DMS153 (cell line): ENCODE measurements around the gene EIF4A2.
A peak's percentile ranks its signal among the peaks of the same experiment; 100 is the strongest.

Source experiments
- DNase-seq: peaks from one replicate; lab custom pipeline; 2025; lab: John Stamatoyannopoulos, UW

EIF4A2 gene

DNA sequence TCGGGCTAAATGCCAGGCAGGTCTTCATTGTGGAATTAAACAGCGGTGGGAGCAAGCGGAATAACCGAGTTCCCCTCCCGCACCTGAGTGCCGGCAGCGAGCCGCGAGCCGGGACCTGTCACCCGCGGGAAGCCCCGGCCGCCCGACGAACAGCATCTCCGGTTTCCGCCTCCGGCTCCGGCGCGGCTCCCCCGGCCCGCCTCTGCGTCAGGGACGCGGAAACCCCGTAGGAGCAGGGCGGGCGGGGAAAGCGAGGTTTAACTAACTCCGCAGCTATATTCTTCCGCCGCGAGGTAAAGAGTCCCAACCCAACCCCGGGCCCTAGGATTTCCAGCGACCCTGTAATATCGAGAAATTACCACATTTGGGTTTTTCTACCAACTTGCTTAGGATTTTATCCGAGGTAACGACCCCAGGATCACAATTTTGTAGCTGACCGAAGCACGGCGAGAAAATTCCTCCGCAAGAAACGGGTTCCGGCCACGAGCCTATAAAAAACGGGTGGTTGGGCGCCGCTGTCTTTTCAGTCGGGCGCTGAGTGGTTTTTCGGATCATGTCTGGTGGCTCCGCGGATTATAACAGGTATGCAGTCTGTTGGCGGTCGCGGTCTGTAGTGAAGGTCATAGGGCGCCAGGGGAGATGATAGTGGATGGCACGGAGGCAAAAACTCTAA is at the start of gene EIF4A2:
TSS of gene EIF4A2 (plus strand) at position 520 of the 673 bp plus-strand sequence. CDS start at position 554, 34 bp downstream.
- DNase-seq, result peak; percentile 68

DNA sequence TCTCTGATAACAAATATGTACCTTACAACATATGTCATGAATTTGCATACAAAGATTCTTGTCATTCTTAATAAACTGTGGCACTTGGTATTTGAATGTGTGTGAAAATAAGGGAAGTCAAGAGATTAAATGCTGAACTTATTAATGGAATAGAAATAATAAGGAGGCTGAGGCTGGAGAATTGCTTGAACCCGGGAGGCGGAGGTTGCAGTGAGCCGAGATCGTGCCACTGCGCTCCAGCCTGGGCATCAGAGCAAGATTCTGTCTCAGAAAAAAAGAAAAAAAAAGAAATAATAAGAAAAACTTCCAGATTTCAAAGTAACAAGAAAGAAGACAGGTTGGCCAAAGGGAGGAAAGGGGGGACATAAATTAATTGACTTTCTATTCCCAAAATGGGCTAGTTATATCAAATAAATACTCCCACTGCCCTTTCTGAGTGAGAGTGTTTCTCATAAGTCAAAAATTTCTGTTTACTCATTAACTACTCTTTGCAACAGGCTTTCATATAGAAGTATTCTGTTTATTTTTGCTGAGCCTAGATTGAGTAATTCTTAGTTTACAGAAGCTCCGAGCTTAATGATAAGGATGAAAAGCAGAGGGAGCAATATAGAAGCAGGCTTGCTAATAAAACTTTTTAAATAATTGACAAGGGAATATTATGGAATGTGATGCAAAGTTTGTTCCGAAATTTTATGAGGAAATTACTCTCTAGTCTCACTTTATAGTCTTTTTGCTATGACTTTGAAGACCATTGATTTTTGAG is 40.6 kb upstream of the EIF4A2 start:
- no peak for DNase-seq

GRCh38 chr3:186743666-186744065 is 39.7 kb upstream of the EIF4A2 start:
- DNase-seq, result no peak

DNA sequence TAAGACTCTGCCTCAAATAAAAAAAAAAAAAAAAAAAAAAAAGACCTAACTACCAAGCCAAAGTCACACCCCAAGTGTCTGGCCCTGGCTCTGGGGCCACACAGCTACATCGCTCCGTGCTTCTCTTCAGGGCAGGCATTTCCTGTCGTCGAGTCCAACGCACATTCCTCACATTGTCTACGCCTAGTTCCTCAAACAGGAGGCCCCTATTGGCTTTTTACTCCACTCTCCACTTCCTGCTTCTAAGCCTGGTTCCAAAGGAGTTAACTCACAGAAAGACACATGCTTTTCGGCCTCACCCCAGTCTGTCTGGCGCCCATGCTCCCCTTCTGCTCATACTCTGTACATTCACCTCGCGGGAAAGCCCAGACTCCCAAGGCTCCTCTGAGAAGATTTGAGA is 37.4 kb upstream of the EIF4A2 start:
- peak; percentile 13 for DNase-seq

GRCh38 chr3:186750316-186750715 is 33.1 kb upstream of the EIF4A2 start:
- no peak for DNase-seq

GRCh38 chr3:186751480-186751879 is 31.9 kb upstream of the EIF4A2 start:
- DNase-seq, result no peak

- no peak for DNase-seq
These were observed 29.4 kb upstream of the EIF4A2 start for GRCh38 chr3:186754006-186754405.

GRCh38 chr3:186754871-186755270 is 28.5 kb upstream of the EIF4A2 start:
- DNase-seq, result no peak

DNA sequence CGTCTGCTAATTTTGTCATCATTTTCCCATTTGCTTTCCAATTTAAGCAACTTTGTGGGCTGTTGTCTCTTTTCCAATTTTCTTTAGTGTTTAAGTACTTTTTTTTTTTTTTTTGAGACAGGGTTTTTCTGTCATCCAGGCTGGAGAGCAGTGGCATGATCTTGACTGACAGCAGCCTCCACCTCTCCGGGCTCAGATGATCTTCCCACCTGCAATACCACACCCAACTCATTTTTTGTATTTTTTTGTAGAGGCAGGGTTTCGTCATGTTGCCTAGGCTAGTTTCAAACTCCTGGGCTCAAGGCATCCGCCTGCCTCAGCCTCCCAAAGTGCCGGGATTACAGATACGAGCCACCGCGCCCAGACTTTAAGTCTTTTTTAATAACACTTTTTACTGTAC is 26.2 kb upstream of the EIF4A2 start:
- no peak for DNase-seq

DNA sequence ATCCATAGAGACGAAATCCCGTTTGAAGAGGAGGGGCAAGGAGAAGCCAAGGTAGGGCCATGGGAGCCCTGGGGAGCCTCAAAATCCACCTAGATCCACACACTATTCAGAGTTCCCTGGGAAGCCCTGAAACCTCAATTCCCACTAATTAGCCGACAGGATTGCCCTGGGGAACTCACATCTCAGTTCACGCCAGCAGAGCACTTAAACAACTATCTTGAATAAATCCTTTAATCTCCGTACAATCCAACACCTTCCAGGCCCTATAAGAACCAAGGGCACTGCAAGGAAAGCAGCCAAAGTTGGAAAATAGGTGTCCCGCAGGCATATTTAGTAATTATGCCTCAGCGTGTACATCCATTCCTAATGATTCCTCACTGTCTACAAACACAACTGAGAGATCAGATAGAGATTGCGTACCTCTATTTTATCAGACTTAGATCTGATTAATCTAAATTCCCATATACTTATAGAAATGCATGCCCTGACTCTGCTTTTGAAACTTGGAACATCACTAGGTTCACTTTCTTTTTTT is 25.6 kb upstream of the EIF4A2 start:
- no peak for DNase-seq

- DNase-seq, result no peak
These were observed 24.0 kb upstream of the EIF4A2 start for GRCh38 chr3:186759231-186759930.

GRCh38 chr3:186760141-186760833 is 23.1 kb upstream of the EIF4A2 start:
- DNase-seq, result no peak

- DNase-seq, result no peak
These were observed 22.4 kb upstream of the EIF4A2 start for GRCh38 chr3:186760897-186761447.

DNA sequence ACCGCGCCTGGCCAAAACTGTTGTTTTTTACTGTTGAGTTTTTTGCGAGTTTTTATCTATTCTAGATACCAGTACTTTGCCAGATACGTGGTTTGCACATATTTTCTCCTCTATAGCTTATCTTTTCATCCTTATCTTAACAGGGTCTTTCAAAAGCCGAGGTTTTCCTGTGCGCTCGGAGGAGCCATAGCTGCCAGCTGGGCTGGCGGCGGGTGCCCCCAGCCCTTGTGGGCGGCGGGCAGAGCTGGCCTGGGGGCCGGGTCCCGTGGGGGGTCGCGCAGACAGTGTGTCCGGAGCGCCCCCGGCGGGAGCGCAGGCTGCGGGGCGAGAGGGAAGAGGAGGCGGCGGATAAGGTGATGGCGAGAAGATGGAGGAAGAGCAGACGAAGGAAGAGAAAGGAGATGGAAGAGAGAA is 11.1 kb upstream of the EIF4A2 start:
- no peak for DNase-seq

DNA sequence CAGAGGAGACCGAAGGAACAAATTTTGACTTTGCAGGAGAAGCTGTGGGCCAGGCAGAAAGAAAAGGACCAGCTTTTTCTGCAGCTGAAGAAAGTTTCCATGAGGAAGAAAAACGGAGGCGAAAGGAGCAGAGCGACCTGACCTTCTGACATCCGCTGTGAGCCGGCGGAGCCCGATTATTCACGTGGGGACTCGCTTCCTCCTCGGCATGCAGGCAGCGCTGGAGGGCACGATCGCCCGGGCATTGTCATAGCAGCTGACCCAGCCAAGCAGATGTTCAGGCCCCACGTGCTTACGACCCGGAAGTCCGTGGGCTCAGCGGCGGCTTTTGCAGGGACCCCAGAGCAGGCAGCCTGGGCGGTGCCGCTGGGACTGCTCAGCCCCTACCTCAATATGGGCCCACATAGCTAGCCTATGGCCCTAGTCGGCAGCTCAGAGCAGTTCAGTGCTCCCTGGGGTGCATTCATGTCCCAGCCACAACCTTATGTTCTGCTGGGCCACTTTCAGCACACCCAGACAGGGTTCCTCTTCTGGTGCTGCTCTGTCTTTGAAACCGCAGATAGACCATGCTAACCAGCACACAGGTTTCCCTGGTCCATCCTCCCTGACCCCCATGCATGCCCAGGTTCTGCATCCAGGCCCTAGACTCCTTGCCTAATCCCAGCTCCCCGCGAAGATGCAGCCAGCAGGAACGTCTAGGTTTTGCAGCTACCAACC is 10.5 kb upstream of the EIF4A2 start:
- DNase-seq, result no peak

GRCh38 chr3:186775999-186776398 is 7.4 kb upstream of the EIF4A2 start:
- DNase-seq, result no peak

- no peak for DNase-seq
These were observed 4.2 kb upstream of the EIF4A2 start for GRCh38 chr3:186779204-186779603.

DNA sequence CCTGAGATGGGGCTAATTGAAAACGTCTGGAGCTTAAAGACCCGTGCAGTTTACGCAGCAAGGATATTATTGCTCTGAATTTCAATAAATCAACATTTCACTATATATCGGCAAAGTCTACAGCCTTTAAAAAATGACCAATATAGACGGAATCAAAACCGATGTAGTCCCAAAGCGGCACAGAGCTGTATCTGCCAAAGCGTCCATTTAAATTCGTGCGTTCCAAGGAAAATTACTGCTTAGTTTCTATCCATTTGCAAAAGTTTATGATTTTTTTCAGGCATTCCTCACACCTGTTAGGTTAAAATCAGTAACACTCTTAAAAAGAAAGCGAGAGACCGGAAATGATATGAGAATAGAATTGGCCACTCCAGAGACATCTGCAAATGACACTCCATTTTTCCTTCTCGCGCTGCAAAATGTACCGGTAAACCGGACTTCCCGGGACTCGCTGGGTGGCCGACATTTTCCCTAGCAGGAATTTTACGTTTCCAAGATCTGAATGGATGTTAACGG is 777 bp upstream of the EIF4A2 start:
- DNase-seq, result no peak

DNA sequence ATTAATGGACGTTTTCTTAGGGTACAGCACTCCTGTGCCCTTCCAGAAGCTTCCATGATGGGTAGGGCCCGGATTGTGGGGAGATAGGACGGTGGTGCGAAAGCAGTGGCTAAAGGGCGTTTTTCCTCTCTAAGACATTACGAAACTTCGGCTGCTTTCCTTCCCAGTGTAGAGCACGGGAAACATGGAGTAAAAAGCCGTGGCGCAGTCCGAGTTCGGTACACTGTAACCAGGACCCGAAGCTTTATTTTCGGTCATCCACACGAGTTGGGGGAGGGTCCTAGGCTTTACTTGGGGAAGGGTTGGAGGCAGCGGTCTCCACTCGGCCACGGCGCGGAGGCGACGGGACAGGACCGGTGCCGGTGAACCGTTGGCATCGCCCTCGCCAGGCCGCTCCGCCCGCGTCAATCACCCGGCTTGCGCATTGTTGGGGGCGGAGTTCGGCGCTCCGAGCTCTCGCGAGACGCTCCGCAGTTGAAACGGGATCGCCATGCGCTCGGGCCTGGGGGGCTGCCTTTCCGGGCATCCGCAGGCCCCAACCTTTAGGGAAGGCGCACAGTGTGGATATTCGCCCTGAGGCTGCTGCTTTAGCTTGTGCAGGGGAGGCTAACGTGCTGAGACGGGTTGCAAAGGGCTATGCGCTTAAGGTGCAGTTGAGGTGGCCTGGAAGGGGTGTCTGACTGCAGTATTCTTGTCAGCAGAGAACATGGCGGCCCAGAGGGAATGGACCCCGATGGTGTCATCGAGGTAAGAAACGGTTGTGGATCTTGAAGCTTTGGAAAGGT is 546 bp downstream of the EIF4A2 start:
- no peak for DNase-seq
